Ramos (cell line): ENCODE data around the gene MPPED2.

ENCODE experiments used
- in situ Hi-C: fragments of 300-500 bp; cut with MboI; formaldehyde crosslinking; loops from one replicate; pipeline ENCODE4 v1.14.3; 2022; ENCODE audit warnings: low sequenced_read_pairs; ENCODE audit not compliant: unreplicated experiment

Gene MPPED2

GRCh38 chr11:30489076-30489475 is 97.1 kb downstream of the MPPED2 start:
- in situ Hi-C loops: no loop called here

- in situ Hi-C loops: no loop called here
Observed at GRCh38 chr11:30488304-30488998, 97.7 kb downstream of the MPPED2 start.

- in situ Hi-C loops: no loop called here
Observed at GRCh38 chr11:30487200-30487898, 98.8 kb downstream of the MPPED2 start.

GRCh38 chr11:30485756-30486155 is 100.4 kb downstream of the MPPED2 start:
- in situ Hi-C loops: no loop called here

DNA sequence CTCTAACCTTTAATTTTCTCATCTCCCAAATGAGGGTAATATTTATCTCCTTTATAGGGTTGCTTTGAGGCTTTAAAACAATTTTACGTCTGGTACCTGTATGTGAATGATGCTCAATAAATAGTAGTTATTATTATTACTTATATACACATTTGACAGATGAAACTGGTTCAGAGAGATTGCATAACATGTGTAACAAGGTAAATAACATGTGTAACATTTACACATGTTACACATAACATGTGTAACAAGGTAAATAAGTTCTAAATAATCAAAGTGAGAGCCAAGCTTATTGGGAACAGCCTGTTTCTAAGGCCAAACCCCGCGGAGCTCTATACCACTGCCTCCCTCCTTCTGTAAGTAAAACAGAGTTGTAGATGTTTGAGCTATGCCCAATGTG is 100.9 kb downstream of the MPPED2 start:
- in situ Hi-C loops: no loop called here

- in situ Hi-C loops: no loop called here
Observed at GRCh38 chr11:30483056-30483455, 103.1 kb downstream of the MPPED2 start.

DNA sequence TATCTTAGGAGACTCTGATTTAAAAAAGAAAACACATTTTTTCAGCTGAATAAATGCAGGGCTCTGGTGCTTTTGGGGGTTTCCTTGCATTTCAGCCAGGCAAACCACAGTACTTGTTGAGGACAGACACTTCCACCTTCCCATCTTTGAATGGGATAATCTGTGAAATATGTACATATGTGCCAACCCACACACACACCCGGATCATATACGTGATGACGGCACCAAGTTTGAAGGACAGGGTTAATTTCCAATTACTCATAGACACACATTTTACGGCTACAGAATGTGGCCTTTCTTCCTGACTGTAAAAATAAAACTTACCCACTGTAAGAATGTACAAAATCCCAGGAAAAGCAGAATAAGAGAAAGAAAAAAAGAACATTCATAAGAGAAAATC is 104.4 kb downstream of the MPPED2 start:
- in situ Hi-C loops: no loop called here

DNA sequence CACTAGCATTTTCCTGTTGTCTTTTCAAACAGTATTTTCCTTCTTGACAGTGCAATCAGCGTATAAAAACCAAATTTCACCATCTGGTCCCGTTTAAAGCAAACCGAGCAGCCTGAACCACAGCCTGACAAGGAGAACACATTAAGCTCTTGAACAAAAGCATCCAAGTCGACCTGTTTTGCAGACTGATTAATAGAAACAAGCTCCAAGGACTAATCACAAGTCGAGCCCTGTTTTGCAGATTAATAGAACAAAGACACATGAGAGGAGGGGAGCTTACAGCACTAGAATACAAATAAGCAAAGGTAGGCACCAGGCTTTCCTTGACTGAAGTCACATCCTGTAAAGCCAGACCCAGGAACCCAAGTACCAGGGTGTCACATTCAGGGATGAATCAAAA is 104.8 kb downstream of the MPPED2 start:
- in situ Hi-C loops: no loop called here

DNA sequence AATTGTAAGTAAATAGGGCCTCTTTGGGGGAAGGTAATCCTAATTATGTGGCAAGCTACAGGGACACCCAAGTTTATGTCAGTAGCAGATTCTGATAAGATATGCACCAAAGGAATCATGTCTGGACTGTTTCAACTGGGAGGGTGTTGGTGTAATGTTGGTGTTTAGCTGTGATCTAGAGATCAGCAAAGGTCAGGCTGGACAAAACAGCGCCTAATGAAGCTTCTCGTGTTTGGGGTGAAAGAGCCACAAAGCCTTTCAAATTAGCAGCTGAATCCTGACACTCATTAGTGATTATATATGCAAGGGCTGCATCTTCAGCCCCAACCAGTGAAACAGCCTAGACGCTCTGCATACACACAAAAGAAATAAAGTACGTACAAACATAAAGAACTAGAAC is 106.3 kb downstream of the MPPED2 start:
- in situ Hi-C loops: no loop called here

GRCh38 chr11:30478923-30479322 is 107.2 kb downstream of the MPPED2 start:
- in situ Hi-C loops: no loop called here

GRCh38 chr11:30477061-30477460 is 109.1 kb downstream of the MPPED2 start:
- in situ Hi-C loops: no loop called here

- in situ Hi-C loops: no loop called here
Observed at GRCh38 chr11:30474151-30474954, 111.8 kb downstream of the MPPED2 start.

DNA sequence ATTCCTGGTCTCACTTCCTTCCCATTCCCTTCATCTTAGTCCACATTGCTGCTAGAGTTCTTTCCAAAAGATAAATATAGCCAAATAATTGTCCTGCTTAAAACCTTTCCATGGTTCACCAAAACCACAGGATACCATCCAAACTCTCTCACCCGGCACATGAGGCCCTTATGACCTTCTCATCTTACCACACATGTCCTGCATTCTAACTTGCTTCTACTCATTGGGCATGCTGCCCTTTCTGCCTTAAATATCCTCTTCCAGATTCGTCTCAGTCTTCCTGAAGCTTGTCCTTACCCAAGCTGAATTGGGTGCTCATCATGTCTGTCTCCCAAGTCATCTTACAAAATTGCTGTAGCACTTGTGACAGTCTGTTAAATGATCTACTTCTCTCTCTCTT is 114.9 kb downstream of the MPPED2 start:
- in situ Hi-C loops: no loop called here

DNA sequence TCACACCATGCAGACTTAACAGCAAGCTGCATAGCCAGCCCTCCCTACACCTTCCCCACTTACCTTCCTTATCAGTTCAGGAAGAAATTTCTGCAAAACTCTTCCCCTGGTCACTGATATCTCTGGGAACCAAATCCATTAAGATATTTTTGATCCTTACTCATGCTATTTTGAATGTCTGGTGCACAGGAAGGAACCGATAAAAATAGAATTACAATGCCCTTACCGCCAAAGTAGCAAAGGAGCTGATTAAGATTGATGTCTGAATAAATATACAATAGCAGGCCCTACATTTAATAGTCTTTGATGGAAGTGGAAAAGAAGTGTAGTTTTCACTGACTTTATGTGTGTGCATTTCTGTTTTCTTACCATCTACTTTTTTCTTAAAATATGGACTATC is 117.3 kb downstream of the MPPED2 start:
- in situ Hi-C loops: no loop called here

GRCh38 chr11:30467176-30467575 is 119.0 kb downstream of the MPPED2 start:
- in situ Hi-C loops: no loop called here

DNA sequence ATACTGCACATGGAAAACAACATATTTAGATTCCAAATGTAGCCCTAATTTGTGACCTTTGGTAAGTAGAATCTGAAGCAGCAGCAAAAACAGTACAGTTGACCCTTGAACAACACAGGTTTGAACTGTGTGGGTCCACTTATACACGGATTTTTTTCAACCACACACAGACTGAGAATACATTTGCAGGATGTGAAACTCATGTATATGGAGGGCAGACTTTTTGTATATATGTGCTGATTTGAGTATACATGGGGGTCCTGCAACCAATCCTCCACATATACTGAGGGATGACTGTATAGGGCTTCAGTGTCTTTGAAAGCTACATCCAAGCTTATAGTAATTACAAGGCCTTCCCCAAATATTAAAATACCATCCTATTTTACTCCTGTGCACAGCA is 120.5 kb downstream of the MPPED2 start:
- in situ Hi-C loops: no loop called here

DNA sequence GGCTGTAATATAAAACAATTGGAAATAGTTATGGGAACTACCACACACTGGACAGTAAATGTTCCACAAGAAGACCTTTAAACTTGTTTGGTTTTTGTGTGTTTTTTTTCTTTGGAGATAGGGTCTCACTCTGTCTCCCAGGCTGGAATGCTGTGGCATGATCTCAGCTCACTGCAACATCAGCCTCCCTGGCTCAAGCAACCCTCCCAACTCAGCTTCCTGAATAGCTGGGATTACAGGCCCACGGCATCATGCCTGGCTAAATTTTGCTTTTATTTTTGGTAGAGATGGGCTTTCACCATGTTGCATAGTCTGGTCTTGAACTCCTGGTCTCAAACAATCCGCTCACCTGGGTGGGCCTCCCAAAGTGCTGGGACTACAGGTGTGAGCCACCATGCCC is 121.0 kb downstream of the MPPED2 start:
- in situ Hi-C loops: no loop called here

GRCh38 chr11:30463266-30463665 is 122.9 kb downstream of the MPPED2 start:
- in situ Hi-C loops: no loop called here

- in situ Hi-C loops: no loop called here
Observed at GRCh38 chr11:30462421-30462820, 123.7 kb downstream of the MPPED2 start.

DNA sequence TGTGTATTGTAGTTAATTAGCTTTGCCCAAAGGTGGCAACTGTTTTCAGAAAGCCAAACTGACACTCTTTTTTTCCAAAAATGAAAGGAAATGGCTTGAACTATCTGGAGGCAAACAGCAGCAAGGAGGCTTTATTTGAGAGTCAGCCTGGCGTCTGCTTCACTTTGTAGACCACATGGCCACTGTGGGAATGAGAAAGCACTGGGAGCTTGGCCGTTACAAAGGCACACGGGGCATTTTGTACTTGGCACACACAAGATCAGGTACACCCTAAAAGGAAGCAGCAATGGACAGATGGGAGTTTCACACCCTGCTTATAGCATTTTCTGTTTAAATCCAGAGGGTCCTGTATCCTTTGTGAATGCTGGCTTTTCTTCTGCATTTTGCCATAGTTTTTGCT is 126.3 kb downstream of the MPPED2 start:
- in situ Hi-C loops: no loop called here

DNA sequence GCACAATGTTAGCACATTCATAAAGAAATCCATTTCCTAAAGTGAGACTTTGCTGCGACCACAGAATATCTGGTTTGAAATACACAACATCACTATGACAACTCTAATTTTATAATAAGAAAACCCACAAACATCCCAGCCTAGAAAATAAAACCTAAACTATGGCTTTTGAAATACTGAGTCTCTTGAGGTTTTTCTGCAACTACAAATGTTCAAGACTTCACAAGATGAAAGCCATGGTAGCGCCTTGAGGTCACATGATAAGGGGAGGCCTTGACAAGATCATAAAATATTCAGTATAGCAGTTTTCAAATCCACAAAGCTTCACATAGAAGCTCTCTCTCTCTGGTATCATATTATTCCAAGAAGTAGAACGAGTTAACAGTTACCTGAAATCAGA is 126.8 kb downstream of the MPPED2 start:
- in situ Hi-C loops: no loop called here
